ENCODE measurements around the gene RSPH10B.
"Not testable (repeated sequence)": the region's sequence is repeated elsewhere in the genome, so short reads cannot be mapped to it uniquely, and the experiment has no call there.

The RSPH10B gene

GRCh38 chr7:5930290-5930689, 40.2 kb downstream of the RSPH10B start:
- DNase-seq (ENCODE audit: low read depth in 4 of 4, low spot score in 1 of 4): not testable (repeated sequence)

GRCh38 chr7:5926263-5926870, 44.1 kb downstream of the RSPH10B start:
- DNase-seq (ENCODE audit: low read depth in 4 of 4, low spot score in 1 of 4): not testable (repeated sequence)

GRCh38 chr7:5924630-5925029, 45.9 kb downstream of the RSPH10B start:
- DNase-seq (ENCODE audit: low read depth in 4 of 4, low spot score in 1 of 4): not testable (repeated sequence)

GRCh38 chr7:5924180-5924579, 46.3 kb downstream of the RSPH10B start:
- DNase-seq (ENCODE audit: low read depth in 4 of 4, low spot score in 1 of 4): not testable (repeated sequence)

GRCh38 chr7:5916529-5916928, 54.0 kb downstream of the RSPH10B start:
- DNase-seq (ENCODE audit: low read depth in 4 of 4, low spot score in 1 of 4): not testable (repeated sequence)

GRCh38 chr7:5908835-5909234, 61.7 kb downstream of the RSPH10B start:
- not testable (repeated sequence) for DNase-seq (ENCODE audit: low read depth in 4 of 4, low spot score in 1 of 4)

GRCh38 chr7:5904726-5905125, 65.8 kb downstream of the RSPH10B start:
- DNase-seq (ENCODE audit: low read depth in 4 of 4, low spot score in 1 of 4): not testable (repeated sequence)

GRCh38 chr7:5903002-5903401, 67.5 kb downstream of the RSPH10B start:
- DNase-seq (ENCODE audit: low read depth in 4 of 4, low spot score in 1 of 4): not testable (repeated sequence)

GRCh38 chr7:5898480-5899224, 71.8 kb downstream of the RSPH10B start, which contains the start of gene CCZ1:
Gene CCZ1 (plus strand): TSS chr7:5898733. CDS start chr7:5898800, 67 bp downstream.
- peak; percentile 2 to 71 (median 48) for DNase-seq (ENCODE audit: low read depth in 4 of 4, low spot score in 1 of 4)

GRCh38 chr7:5897369-5897919, 73.0 kb downstream of the RSPH10B start:
- not testable (repeated sequence) for DNase-seq (ENCODE audit: low read depth in 4 of 4, low spot score in 1 of 4)

- DNase-seq (ENCODE audit: low read depth in 4 of 4, low spot score in 1 of 4): no peak
Measured at GRCh38 chr7:5892498-5892897, 78.0 kb downstream of the RSPH10B start.

- not testable (repeated sequence) for DNase-seq (ENCODE audit: low read depth in 4 of 4, low spot score in 1 of 4)
Measured at GRCh38 chr7:5890244-5890643, 80.2 kb downstream of the RSPH10B start.

- DNase-seq (ENCODE audit: low read depth in 4 of 4, low spot score in 1 of 4): not testable (repeated sequence)
Measured at GRCh38 chr7:5888021-5888420, 82.5 kb downstream of the RSPH10B start.

- DNase-seq (ENCODE audit: low read depth in 4 of 4, low spot score in 1 of 4): not testable (repeated sequence)
Measured at GRCh38 chr7:5884431-5884830, 86.1 kb downstream of the RSPH10B start.

- not testable (repeated sequence) for DNase-seq (ENCODE audit: low read depth in 4 of 4, low spot score in 1 of 4)
Measured at GRCh38 chr7:5880106-5880505, 90.4 kb downstream of the RSPH10B start.

GRCh38 chr7:5879591-5879990, 90.9 kb downstream of the RSPH10B start:
- not testable (repeated sequence) for DNase-seq (ENCODE audit: low read depth in 4 of 4, low spot score in 1 of 4)

All from stimulated activated CD4-positive, alpha-beta T cell treated with anti-CD3 and anti-CD28 coated beads, Interleukin-1b, Interleukin-23, amount 100 ng/mL, for 24 hours (primary cell).